K562 (cell line): ENCODE data around the gene NEURL1. TPM values are rescaled to one million over a fixed set of nuclear protein-coding genes. Genes with fewer than 3 reads are reported as not detected.

Experiments used
- ATAC-seq: fragments of 200-7000 bp; cut with Tn5 transposase; 3 replicates; pipeline ENCODE4 v1.9.1; 2020; ENCODE audit warnings: moderate library complexity
- BruUV-seq: library from RNA; stranded (reverse); fragments of 400-500 nt; replicated peaks from 2 replicates; lab custom pipeline; 2021; lab: Mats Ljungman, UMichigan
- CTCF ChIA-PET: fragments of 300-600 bp; formaldehyde crosslinking; extraction: SDS; loops from one replicate; lab custom pipeline; 2021; ENCODE audit warnings: low intra/inter-chr PET ratio; lab: Yijun Ruan, JAX
- POLR2A ChIA-PET: fragments of 300-600, 350-650 bp; sonication (Branson Sonifier 250); formaldehyde crosslinking; extraction: SDS; loops from one replicate; lab custom pipeline; 2021; ENCODE audit warnings: antibody characterized with exemption, inconsistent platforms; lab: Yijun Ruan, JAX
- DNase-seq, 4 experiments: peaks; one replicate each; pipeline versions ENCODE4 v3.0.0 to v3.0.0-alpha.2; 2011 to 2018; ENCODE audit warnings: low spot score in 3 of 4, mixed read lengths in 3 of 4; ENCODE audit errors: extremely low read depth in 1 of 4
- FAIRE-seq: peaks from 2 replicates; lab custom pipeline; 2011; peaks lifted over from hg19 to GRCh38; lab: Jason Lieb, UNC
- H2AFZ ChIP-seq: 2 replicates; pipeline ENCODE4 v1.6.0; 2011; ENCODE audit warnings: low read depth, low read length, control low read depth, inconsistent platforms
- H3K27ac ChIP-seq: fragments of 200-600 bp; 3 replicates; pipeline ENCODE4 v1.8.0; 2011; ENCODE audit warnings: low read depth, mild to moderate bottlenecking, control low read depth, inconsistent platforms, low read length, moderate library complexity, mixed read lengths; ENCODE audit errors: extremely low read depth
- H3K27me3 ChIP-seq, 2 experiments: fragments of 300-600 bp in 1 of 2; 2 replicates in 1 of 2; 3 replicates in 1 of 2; pipeline versions ENCODE4 v1.6.0 to v1.8.0; 2011; ENCODE audit warnings: inconsistent platforms in 2 of 2, low read length in 2 of 2, mild to moderate bottlenecking in 1 of 2, mixed read lengths in 1 of 2, moderate library complexity in 1 of 2; ENCODE audit not compliant: control insufficient read depth in 2 of 2, insufficient read depth in 2 of 2
- H3K36me3 ChIP-seq: fragments of 300-600 bp; 3 replicates; pipeline ENCODE4 v1.8.0; 2011; ENCODE audit warnings: mild to moderate bottlenecking, low read length, inconsistent platforms; ENCODE audit not compliant: control insufficient read depth, insufficient read depth
- H3K4me1 ChIP-seq, 2 experiments: fragments of 200-600 bp in 1 of 2; replicated peaks in 1 of 2; 2 replicates in 1 of 2; 3 replicates in 1 of 2; pipeline versions ENCODE4 v1.5.1 to v1.8.0; 2011; ENCODE audit warnings: inconsistent platforms in 2 of 2, low read length in 2 of 2, mild to moderate bottlenecking in 1 of 2, mixed read lengths in 1 of 2, moderate library complexity in 1 of 2; ENCODE audit not compliant: control insufficient read depth in 2 of 2, insufficient read depth in 2 of 2
- H3K4me2 ChIP-seq: 2 replicates; pipeline ENCODE4 v1.6.1; 2011; ENCODE audit warnings: low read length, control low read depth, inconsistent platforms, mixed read lengths; ENCODE audit not compliant: insufficient read depth
- H3K4me3 ChIP-seq: fragments of 200-600 bp; sonication (generic), shearing (Covaris generic); 2 replicates; pipeline ENCODE4 v1.5.1; 2016; ENCODE audit warnings: control low read depth, inconsistent platforms
- H3K79me2 ChIP-seq: fragments of 200-600 bp; 3 replicates; pipeline ENCODE4 v1.8.0; 2011; ENCODE audit warnings: low read length, inconsistent platforms; ENCODE audit not compliant: control insufficient read depth, insufficient read depth
- H3K9ac ChIP-seq, 2 experiments: 2 replicates each; pipeline versions ENCODE4 v1.6.0 to v1.6.1; 2011; ENCODE audit warnings: low read depth in 2 of 2, low read length in 2 of 2, control low read depth in 1 of 2, inconsistent platforms in 1 of 2, mild to moderate bottlenecking in 1 of 2, mixed read lengths in 1 of 2; ENCODE audit not compliant: insufficient read depth in 1 of 2
- H3K9me1 ChIP-seq: one replicate; pipeline ENCODE4 v1.6.0; 2011; ENCODE audit warnings: inconsistent platforms, mild to moderate bottlenecking, low read length, moderate library complexity; ENCODE audit not compliant: control insufficient read depth, insufficient read depth
- H3K9me3 ChIP-seq: replicated peaks from 2 replicates; pipeline ENCODE4 v1.5.1; 2011; ENCODE audit warnings: low read depth, low read length, inconsistent platforms; ENCODE audit not compliant: control insufficient read depth, insufficient read depth
- H4K20me1 ChIP-seq: replicated peaks from 2 replicates; pipeline ENCODE4 v1.6.1; 2011; ENCODE audit warnings: low read length, inconsistent platforms, mixed read lengths; ENCODE audit not compliant: control insufficient read depth, insufficient read depth
- HDAC3 ChIP-seq: fragments of 450-650 bp; IDR thresholded peaks from 2 replicates; pipeline ENCODE4 v1.6.1; 2018; ENCODE audit warnings: borderline replicate concordance, mild to moderate bottlenecking, moderate library complexity; ENCODE audit not compliant: partially characterized antibody
- IFI16 ChIP-seq: fragments of 250-450 bp; sonication (Bioruptor Pico); IDR thresholded peaks from 2 replicates; pipeline ENCODE4 v2.1.2; 2022; ENCODE audit warnings: mild to moderate bottlenecking, inconsistent platforms
- JUND ChIP-seq, 2 experiments: IDR thresholded peaks; 2 replicates in 1 of 2; 3 replicates in 1 of 2; pipeline ENCODE4 v1.6.1; 2011; ENCODE audit warnings: borderline replicate concordance in 2 of 2, low read depth in 2 of 2, low read length in 2 of 2, improper control_type of control experiment in 1 of 2, missing biosample characterization in 1 of 2, missing genetic modification characterization in 1 of 2, missing genetic modification reagents in 1 of 2
- KLF16 ChIP-seq: IDR thresholded peaks from 2 replicates; pipeline ENCODE4 v1.6.1; 2016; ENCODE audit warnings: antibody characterized with exemption
- MTA3 ChIP-seq: fragments of 450-650 bp; formaldehyde crosslinking; IDR thresholded peaks from 2 replicates; pipeline ENCODE4 v1.6.1; 2017; ENCODE audit warnings: mild to moderate bottlenecking, borderline replicate concordance
- PHF21A ChIP-seq: fragments of 450-650 bp; IDR thresholded peaks from 2 replicates; pipeline ENCODE4 v1.6.1; 2017; ENCODE audit warnings: low read depth, borderline replicate concordance
- RAD51 ChIP-seq: fragments of 450-650 bp; IDR thresholded peaks from 2 replicates; pipeline ENCODE4 v1.7.1; 2016; ENCODE audit warnings: low read depth, mild to moderate bottlenecking, borderline replicate concordance
- SMAD4 ChIP-seq: fragments of 250-450 bp; sonication (Bioruptor Pico); conservative IDR thresholded peaks from 2 replicates; pipeline ENCODE4 v1.8.0; 2021; ENCODE audit warnings: inconsistent platforms, mild to moderate bottlenecking, moderate library complexity
- TCF7L2 ChIP-seq: fragments of 150-350 bp; IDR thresholded peaks from 2 replicates; pipeline ENCODE4 v1.6.1; 2016; ENCODE audit warnings: low read depth, mild to moderate bottlenecking, low read length, moderate library complexity
- ZNF184 ChIP-seq: sonication (generic); formaldehyde crosslinking; IDR thresholded peaks from 2 replicates; pipeline ENCODE4 v1.5.0; 2020; ENCODE audit warnings: missing genetic modification reagents
- ZNF696 ChIP-seq: fragments of 250-450 bp; sonication (Bioruptor Pico); conservative IDR thresholded peaks from 2 replicates; pipeline ENCODE4 v1.4.0; 2020; ENCODE audit warnings: mild to moderate bottlenecking, moderate library complexity
- WGBS: fragments of 100-300 bp; shearing (Covaris generic); methylation state at CpG from one replicate; pipeline ENCODE4 v1.1.6; 2016; ENCODE audit warnings: low coverage, mixed read lengths; ENCODE audit not compliant: insufficient coverage; ENCODE audit errors: missing lambda C conversion rate; 5-methylcytosine and 5-hydroxymethylcytosine counted together
- in situ Hi-C: fragments of 300-500 bp; cut with MboI; formaldehyde crosslinking; loops from 4 replicates; pipeline ENCODE4 v1.15.0; 2018; ENCODE audit warnings: inconsistent platforms, mixed read lengths
- intact Hi-C: fragments of 100-400 bp; cut with micrococcal nuclease; formaldehyde crosslinking; loops from 2 replicates; pipeline ENCODE4 v1.14.2; 2022
- polyA plus RNA-seq, 8 experiments: library from polyadenylated mRNA; depleted of rRNA in 4 of 8; stranded (reverse) in 5 of 8; unstranded in 3 of 8; fragments of >200 nt; fragmentation: Nextera tagmentation in 2 of 8; fragmentation: Illumina TruSeq in 1 of 8; extraction: Ambion mirVana in 2 of 8; extraction: Trizol in 1 of 8; gene quantifications; 2 replicates each; pipeline versions ENCODE4 v1.2.1 to v1.2.3, GENCODE V29; 2011 to 2014; ENCODE audit warnings: inconsistent platforms in 1 of 8, missing spikeins in 1 of 8
- total RNA-seq, 7 experiments: library from RNA; depleted of rRNA in 6 of 7; stranded (reverse); fragments of >200 nt in 6 of 7; fragmentation: Illumina TruSeq in 2 of 7; extraction: Trizol in 2 of 7; gene quantifications; 2 replicates each; pipeline versions ENCODE4 v1.2.1 to v1.2.3, GENCODE V29; 2011 to 2021; ENCODE audit warnings: low replicate concordance in 1 of 7
- TF ChIP-seq, protein P1 (sequence below), 2 experiments: fragments of 450-650 bp; conservative IDR thresholded peaks; 2 replicates each; pipeline ENCODE4 v1.6.1; 2017; ENCODE audit warnings: mild to moderate bottlenecking in 2 of 2, moderate library complexity in 2 of 2
- TF ChIP-seq, protein P2 (sequence below): fragments of 450-650 bp; IDR thresholded peaks from one replicate; pipeline ENCODE4 v1.6.1; 2018; ENCODE audit warnings: mild to moderate bottlenecking, moderate library complexity; ENCODE audit not compliant: partially characterized antibody
- TF ChIP-seq, protein P3 (sequence below): fragments of 250-450 bp; sonication (Bioruptor Pico); IDR thresholded peaks from 2 replicates; pipeline ENCODE4 v1.8.0; 2022; ENCODE audit warnings: moderate library complexity, mild to moderate bottlenecking, inconsistent platforms
- TF ChIP-seq, protein P4 (sequence below): sonication (generic); formaldehyde crosslinking; IDR thresholded peaks from 2 replicates; pipeline ENCODE4 v1.8.1; 2023; ENCODE audit warnings: mild to moderate bottlenecking, missing genetic modification reagents

NEURL1 gene
- total and polyA plus RNA-seq, 9 of the 15 experiments (the other 6 are each of a cell fraction or from before 2014, with no cell fraction given) = 0.01 to 0.45 (median 0.16) TPM; not detected in 5

DNA sequence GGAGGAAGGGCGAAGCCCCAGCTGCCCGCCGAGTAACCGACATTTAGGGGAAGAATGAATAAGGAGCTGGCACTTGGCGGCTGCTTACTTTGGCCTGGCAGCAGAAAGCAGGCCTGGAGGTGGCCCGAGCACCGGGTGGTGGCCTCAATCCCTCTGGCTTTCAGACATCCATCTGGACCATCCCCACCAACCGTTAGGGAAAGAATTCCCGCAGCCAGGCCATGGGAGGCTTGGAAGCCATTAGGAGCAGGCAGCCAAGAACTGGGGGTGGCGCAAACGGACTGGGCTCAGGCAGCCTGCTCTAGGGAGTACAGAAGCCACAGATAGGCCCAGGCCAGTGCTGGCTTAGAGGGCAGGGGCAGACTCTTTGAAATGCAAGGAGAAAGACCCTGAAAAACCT, 132.7 kb downstream of the NEURL1 start:
- H3K27ac ChIP-seq = no peak overlapping the region
- no peaks in the 10 kb centered on the region; the same call in 2 of the 3 replicates for H3K79me2 ChIP-seq
- H3K27me3 ChIP-seq = no peaks in the 10 kb centered on the region
- POLR2A ChIA-PET = interaction anchor here (0.7 to 1.5 kb wide), 2 partner anchors 11 to 133 kb away, joined by 3 to 4 read pairs; no protein-coding TSS in a partner anchor
- no peak for ATAC-seq
- BruUV-seq = no TSS peak
- no peak overlapping the region; a peak in 1 of 4 replicates for H3K9ac ChIP-seq
- no peaks in the 10 kb centered on the region for H4K20me1 ChIP-seq
- no peak overlapping the region for H3K4me2 ChIP-seq
- intact Hi-C loops (no loop called here), in situ Hi-C loops (no loop called here)
- no peaks in the 10 kb centered on the region for H3K9me3 ChIP-seq
- CTCF ChIA-PET = no interaction called here
- no peak overlapping the region for H2AFZ ChIP-seq
- FAIRE-seq = no peak
- DNase-seq = no peak
- WGBS = 91% methylated on average over 10 of the region's 11 CpGs
- peaks cover 0 to 16% of the 10 kb centered on the region in 2 experiments; a peak in 3 of 5 replicates for H3K4me1 ChIP-seq
- peaks cover 15% of the 10 kb centered on the region; the same call in 2 of the 3 replicates for H3K36me3 ChIP-seq
- no peak overlapping the region for H3K4me3 ChIP-seq
- H3K9me1 ChIP-seq = no peaks in the 10 kb centered on the region
- TF ChIP-seq SMAD4 (CRISPR knock-in tag) = no peak
- TF ChIP-seq, protein P1, sequence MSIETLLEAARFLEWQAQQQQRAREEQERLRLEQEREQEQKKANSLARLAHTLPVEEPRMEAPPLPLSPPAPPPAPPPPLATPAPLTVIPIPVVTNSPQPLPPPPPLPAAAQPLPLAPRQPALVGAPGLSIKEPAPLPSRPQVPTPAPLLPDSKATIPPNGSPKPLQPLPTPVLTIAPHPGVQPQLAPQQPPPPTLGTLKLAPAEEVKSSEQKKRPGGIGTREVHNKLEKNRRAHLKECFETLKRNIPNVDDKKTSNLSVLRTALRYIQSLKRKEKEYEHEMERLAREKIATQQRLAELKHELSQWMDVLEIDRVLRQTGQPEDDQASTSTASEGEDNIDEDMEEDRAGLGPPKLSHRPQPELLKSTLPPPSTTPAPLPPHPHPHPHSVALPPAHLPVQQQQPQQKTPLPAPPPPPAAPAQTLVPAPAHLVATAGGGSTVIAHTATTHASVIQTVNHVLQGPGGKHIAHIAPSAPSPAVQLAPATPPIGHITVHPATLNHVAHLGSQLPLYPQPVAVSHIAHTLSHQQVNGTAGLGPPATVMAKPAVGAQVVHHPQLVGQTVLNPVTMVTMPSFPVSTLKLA (conservative IDR thresholded peaks at IDR 0.05) = no peak
- no peak for TF ChIP-seq KLF16
- no peak for TF ChIP-seq ZNF184 (CRISPR knock-in tag)
- TF ChIP-seq TCF7L2 = no peak
- TF ChIP-seq IFI16 (CRISPR knock-in tag) = no peak
- TF ChIP-seq HDAC3 = no peak
- TF ChIP-seq, protein P2, sequence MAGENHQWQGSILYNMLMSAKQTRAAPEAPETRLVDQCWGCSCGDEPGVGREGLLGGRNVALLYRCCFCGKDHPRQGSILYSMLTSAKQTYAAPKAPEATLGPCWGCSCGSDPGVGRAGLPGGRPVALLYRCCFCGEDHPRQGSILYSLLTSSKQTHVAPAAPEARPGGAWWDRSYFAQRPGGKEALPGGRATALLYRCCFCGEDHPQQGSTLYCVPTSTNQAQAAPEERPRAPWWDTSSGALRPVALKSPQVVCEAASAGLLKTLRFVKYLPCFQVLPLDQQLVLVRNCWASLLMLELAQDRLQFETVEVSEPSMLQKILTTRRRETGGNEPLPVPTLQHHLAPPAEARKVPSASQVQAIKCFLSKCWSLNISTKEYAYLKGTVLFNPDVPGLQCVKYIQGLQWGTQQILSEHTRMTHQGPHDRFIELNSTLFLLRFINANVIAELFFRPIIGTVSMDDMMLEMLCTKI = no peak
- TF ChIP-seq PHF21A = no peak
- no peak for TF ChIP-seq ZNF696
- TF ChIP-seq JUND (IDR thresholded peaks at IDR 0.05; ENCODE audit: borderline replicate concordance, low read depth, low read length) = no peak
- TF ChIP-seq JUND (tag; IDR thresholded peaks at IDR 0.05; ENCODE audit: borderline replicate concordance, low read depth, low read length) = no peak
- TF ChIP-seq RAD51 = no peak
- TF ChIP-seq, protein P3, sequence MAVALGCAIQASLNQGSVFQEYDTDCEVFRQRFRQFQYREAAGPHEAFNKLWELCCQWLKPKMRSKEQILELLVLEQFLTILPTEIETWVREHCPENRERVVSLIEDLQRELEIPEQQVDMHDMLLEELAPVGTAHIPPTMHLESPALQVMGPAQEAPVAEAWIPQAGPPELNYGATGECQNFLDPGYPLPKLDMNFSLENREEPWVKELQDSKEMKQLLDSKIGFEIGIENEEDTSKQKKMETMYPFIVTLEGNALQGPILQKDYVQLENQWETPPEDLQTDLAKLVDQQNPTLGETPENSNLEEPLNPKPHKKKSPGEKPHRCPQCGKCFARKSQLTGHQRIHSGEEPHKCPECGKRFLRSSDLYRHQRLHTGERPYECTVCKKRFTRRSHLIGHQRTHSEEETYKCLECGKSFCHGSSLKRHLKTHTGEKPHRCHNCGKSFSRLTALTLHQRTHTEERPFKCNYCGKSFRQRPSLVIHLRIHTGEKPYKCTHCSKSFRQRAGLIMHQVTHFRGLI (CRISPR knock-in tag) = no peak
- TF ChIP-seq, protein P4, sequence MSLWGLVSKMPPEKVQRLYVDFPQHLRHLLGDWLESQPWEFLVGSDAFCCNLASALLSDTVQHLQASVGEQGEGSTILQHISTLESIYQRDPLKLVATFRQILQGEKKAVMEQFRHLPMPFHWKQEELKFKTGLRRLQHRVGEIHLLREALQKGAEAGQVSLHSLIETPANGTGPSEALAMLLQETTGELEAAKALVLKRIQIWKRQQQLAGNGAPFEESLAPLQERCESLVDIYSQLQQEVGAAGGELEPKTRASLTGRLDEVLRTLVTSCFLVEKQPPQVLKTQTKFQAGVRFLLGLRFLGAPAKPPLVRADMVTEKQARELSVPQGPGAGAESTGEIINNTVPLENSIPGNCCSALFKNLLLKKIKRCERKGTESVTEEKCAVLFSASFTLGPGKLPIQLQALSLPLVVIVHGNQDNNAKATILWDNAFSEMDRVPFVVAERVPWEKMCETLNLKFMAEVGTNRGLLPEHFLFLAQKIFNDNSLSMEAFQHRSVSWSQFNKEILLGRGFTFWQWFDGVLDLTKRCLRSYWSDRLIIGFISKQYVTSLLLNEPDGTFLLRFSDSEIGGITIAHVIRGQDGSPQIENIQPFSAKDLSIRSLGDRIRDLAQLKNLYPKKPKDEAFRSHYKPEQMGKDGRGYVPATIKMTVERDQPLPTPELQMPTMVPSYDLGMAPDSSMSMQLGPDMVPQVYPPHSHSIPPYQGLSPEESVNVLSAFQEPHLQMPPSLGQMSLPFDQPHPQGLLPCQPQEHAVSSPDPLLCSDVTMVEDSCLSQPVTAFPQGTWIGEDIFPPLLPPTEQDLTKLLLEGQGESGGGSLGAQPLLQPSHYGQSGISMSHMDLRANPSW (CRISPR knock-in tag) = no peak
- no peak for TF ChIP-seq MTA3
